Colonic mucosa (tissue), 4 donors: ENCODE measurements around the gene P2RY6. TPM values are rescaled to one million over a fixed set of nuclear protein-coding genes. Genes with fewer than 3 reads are reported as not detected.

Source experiments
- DNase-seq: peaks from one replicate; pipeline ENCODE4 v3.0.0-alpha.2; 2020
- H3K27ac ChIP-seq: fragments of 200-600 bp; one replicate; pipeline ENCODE4 v1.8.0; 2021
- H3K27me3 ChIP-seq: fragments of 200-600 bp; one replicate; pipeline ENCODE4 v1.8.0; 2021
- H3K36me3 ChIP-seq: fragments of 200-600 bp; one replicate; pipeline ENCODE4 v1.8.0; 2021
- H3K4me1 ChIP-seq: fragments of 200-600 bp; one replicate; pipeline ENCODE4 v1.8.0; 2021; ENCODE audit warnings: mild to moderate bottlenecking
- H3K4me3 ChIP-seq: fragments of 200-600 bp; one replicate; pipeline ENCODE4 v1.8.0; 2021
- H3K9ac ChIP-seq, 2 donors: one replicate each; pipeline ENCODE4 v1.7.0; 2013; ENCODE audit warnings: control low read depth in 2 of 2, low read depth in 2 of 2, low read length in 2 of 2
- H3K9me3 ChIP-seq: fragments of 200-600 bp; one replicate; pipeline ENCODE4 v1.8.0; 2021
- CTCF ChIP-seq: fragments of 200-600 bp; IDR thresholded peaks from one replicate; pipeline ENCODE4 v1.8.0; 2022; ENCODE audit warnings: antibody characterized with exemption, mild to moderate bottlenecking
- intact Hi-C: fragments of 100-400 bp; cut with DNase I; formaldehyde crosslinking; loops from one replicate; pipeline ENCODE4 v1.14.1; 2022
- total RNA-seq, 2 donors: library from RNA; stranded (reverse); fragmentation: NEBNext Ultra II Directional in 1 of 2; extraction: Animal tissue kit (Norgen Biotek cat#: 25700) in 1 of 2; gene quantifications; one replicate each; pipeline ENCODE4 v1.2.1, GENCODE V29; 2021
- donor health status: healthy.
- donor health status: DM: no; HTN: no; CAD: no.
- donor health status: DM: no; HTN: no; CAD: no.

The P2RY6 gene
- total RNA-seq, 2 donors from 2014 or later, result 0.91 to 1.4 TPM

DNA sequence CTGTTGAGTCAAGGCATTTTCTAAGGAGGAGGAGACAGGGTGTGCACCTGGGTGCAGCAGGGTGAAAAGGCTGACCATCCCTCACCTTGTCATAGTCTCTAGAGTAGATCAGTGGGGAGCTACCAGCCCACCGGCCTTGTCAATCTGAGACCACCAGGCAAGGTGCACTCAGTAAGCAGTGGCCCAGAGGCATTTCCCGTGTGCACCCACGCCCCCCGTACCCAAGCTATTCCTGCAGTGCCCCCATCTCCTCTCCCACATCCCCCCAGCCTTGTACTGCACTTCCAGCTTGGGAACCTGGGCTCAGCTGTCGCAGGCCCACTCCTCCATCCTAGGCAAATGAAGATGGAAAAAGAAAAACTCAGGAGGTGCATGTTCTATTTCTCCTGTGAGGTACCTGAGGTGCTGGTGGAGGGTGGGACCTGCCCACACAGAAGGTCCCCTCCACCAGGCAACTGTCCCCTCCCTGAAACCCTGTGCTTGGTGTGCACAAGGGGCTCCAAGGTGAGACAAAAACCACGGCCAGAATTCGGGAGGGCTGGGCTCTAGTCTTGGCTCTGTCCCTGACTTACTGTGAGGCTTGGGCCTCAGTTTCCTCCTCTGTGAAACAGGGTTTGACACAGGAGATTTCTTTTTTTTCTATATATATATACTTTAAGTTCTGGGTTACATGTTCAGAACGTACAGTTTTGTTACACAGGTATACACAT lies 45.7 kb upstream of the P2RY6 start:
- Histone ChIP-seq H3K4me1 (no peaks in the 10 kb centered on the region), H3K36me3 (no peaks in the 10 kb centered on the region), H3K4me3 (no peak overlapping the region), H3K9ac (no peak overlapping the region), H3K27me3 (no peaks in the 10 kb centered on the region), H3K9me3 (no peaks in the 10 kb centered on the region), H3K27ac (no peak overlapping the region)
- no peak for TF ChIP-seq CTCF
- intact Hi-C loops, result no loop called here
- DNase-seq, result no peak

DNA sequence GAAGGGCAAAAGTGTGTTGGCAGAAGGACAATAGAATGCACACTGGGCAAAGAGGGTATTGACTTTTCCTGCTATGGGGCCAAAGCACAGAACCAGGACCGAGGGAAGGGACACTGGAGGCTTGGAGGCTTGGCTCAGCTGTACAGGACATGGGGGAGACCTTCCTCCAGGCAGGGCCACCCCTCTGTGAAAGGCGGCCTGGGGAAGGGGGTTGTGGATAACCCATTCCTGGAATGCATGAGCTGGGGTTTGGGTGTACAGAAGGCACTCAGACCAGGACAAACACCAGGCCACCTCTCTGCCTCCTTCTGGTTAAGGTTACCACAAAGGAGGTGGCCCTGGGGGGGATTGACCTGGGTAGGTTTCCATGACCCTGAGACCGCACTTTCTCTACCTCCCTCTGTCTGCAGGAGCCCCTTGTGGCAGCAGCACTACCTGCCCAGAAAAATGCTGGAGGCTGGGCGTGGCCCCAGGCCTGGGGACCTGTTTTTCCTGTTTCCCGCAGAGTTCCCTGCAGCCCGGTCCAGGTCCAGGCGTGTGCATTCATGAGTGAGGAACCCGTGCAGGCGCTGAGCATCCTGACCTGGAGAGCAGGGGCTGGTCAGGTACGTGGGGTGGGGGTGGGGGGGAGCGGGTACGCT lies 44.4 kb upstream of the P2RY6 start:
- H3K36me3 ChIP-seq, result no peaks in the 10 kb centered on the region

GRCh38 chr11:73228268-73229134 lies 43.6 kb upstream of the P2RY6 start:
- Histone ChIP-seq H3K9me3 (no peaks in the 10 kb centered on the region), H3K27me3 (no peaks in the 10 kb centered on the region), H3K4me1 (no peaks in the 10 kb centered on the region), H3K9ac (no peak overlapping the region), H3K4me3 (no peak overlapping the region), H3K27ac (no peak overlapping the region), H3K36me3 (no peaks in the 10 kb centered on the region)
- no peak for TF ChIP-seq CTCF
- intact Hi-C loops, result no loop called here
- no peak for DNase-seq

More for the DNA sequence above, 44.4 kb upstream of the P2RY6 start:
- Histone ChIP-seq H3K27me3 (no peaks in the 10 kb centered on the region), H3K27ac (no peak overlapping the region), H3K9ac (no peak overlapping the region), H3K4me1 (no peaks in the 10 kb centered on the region), H3K4me3 (no peak overlapping the region), H3K9me3 (no peaks in the 10 kb centered on the region)
- TF ChIP-seq CTCF, result no peak
- DNase-seq, result peak; percentile 88
- intact Hi-C loops, result no loop called here

- no peaks in the 10 kb centered on the region for H3K27me3 ChIP-seq
- no peaks in the 10 kb centered on the region for H3K4me1 ChIP-seq
- H3K9me3 ChIP-seq, result no peaks in the 10 kb centered on the region
- DNase-seq, result no peak
- intact Hi-C loops, result no loop called here
- no peak overlapping the region for H3K27ac ChIP-seq
- no peak overlapping the region for H3K4me3 ChIP-seq
- H3K36me3 ChIP-seq, result no peaks in the 10 kb centered on the region
- no peak overlapping the region for H3K9ac ChIP-seq
- TF ChIP-seq CTCF, result no peak
Observed at GRCh38 chr11:73229321-73229895, 42.7 kb upstream of the P2RY6 start.
